Epidermal melanocyte (primary cell): ENCODE measurements around the gene HOXC12.

Source experiments
- DNase-seq: peaks from one replicate; pipeline ENCODE4 v3.0.0; 2011; ENCODE audit warnings: low spot score; ENCODE audit not compliant: insufficient read length

Gene HOXC12

DNA sequence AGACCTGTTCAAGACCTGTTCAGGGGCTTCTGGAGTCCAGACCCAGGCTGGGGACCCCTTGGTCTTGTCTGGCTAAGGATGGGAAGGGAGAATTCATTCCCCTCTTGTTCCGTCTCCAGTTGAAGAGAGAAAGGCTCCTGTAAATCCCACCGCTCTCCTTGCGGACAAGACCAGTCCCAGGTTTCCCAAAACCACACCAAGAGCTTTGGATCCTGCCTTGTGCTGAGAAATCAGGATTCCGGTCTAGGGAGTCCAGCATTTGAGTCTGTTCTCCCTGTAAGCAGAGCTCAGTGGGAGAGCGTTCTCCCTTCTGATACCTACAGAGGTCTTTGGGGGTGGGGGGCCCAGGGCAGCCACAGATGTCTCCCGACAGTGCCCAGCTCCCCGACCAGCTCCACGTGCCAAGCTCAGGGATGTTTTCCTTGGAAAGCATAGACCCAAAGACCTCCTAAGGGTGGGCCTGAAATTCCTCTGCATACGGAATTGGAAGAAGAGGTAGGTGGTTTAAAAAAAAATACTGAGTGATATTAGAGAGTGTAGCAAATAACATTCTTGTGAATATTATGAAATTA lies 14.2 kb upstream of the HOXC12 start:
- no peak for DNase-seq

DNA sequence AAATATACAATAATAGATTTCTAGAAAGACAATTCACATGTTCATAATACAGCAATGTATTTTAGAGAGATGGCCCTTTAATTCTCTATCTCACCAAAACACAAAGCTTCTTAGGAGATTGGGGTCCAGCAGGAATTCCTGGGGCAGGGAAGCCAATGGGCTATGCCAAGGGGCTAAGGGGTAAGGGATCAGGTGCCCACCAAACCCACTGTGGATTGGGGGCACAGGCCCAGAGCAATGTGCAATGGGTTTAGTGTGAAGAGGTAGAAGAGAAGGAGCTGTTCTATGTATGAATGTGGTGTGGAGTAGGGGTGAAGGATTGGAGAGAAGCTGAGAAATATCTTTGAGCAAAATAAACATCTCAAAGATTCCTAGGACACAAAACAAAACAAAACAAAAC lies 13.5 kb upstream of the HOXC12 start:
- no peak for DNase-seq

DNA sequence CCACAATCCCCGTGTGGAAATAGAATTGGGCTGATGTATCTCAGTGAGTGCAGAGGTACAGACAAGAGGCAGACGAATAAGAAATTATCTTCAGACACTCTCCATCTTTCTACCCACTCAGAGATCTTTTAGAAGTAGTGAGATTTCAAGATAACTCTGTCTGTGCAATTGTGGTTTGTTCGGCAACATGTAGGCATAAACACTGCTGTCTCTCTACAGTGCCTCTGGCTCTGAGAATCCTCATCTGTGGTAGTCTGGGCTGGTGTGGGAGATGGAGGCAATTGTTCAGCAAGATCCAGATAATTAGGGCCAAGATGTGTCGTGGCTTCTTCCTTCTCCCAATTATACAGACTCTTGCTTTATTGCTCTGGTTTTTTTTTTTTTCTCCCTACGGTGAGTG lies 13.0 kb upstream of the HOXC12 start:
- no peak for DNase-seq

DNA sequence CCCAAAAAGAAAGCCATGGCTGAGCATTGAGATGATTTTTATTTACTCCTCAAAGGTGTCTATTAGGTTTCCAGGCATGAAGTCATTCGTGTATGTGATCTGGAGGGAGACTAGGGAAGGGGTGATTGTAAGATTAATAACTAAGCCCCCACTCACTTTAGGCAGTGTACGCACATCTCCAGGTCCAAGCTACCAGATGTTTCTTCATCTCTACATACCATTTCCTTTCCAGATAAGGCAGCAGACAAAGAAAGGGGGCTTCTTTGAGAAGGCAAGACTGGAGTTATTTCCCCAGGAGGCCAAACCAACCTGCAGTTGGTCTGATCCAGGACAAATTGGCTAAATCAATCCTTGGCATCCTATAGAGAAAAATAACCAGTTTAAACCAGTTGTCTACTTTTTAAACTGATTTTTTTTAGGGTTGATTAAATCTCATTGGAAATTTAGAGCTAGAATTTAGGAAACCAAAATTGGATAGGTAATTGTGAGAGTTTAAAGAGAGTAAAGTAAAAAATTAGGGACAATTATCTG lies 12.2 kb upstream of the HOXC12 start:
- DNase-seq, result no peak

DNA sequence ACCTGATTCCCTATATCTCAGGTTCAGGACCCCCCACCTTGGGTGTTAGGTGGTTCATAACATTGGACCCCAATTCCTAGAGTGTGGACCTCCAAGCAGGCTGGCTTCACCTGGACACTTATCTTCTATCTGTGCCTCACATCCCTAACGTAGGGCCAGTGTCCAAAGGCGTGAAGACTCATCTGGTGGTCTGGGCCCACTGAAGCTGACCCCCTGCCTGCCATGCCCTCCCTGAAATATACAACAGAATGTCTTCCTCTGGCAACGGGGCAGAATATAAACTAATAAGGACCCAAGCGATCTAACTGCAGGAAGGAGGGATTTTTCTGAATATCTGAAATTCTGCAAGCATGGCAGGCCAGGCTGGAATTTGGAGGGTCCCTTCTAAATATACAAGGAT lies 10.5 kb upstream of the HOXC12 start:
- no peak for DNase-seq

DNA sequence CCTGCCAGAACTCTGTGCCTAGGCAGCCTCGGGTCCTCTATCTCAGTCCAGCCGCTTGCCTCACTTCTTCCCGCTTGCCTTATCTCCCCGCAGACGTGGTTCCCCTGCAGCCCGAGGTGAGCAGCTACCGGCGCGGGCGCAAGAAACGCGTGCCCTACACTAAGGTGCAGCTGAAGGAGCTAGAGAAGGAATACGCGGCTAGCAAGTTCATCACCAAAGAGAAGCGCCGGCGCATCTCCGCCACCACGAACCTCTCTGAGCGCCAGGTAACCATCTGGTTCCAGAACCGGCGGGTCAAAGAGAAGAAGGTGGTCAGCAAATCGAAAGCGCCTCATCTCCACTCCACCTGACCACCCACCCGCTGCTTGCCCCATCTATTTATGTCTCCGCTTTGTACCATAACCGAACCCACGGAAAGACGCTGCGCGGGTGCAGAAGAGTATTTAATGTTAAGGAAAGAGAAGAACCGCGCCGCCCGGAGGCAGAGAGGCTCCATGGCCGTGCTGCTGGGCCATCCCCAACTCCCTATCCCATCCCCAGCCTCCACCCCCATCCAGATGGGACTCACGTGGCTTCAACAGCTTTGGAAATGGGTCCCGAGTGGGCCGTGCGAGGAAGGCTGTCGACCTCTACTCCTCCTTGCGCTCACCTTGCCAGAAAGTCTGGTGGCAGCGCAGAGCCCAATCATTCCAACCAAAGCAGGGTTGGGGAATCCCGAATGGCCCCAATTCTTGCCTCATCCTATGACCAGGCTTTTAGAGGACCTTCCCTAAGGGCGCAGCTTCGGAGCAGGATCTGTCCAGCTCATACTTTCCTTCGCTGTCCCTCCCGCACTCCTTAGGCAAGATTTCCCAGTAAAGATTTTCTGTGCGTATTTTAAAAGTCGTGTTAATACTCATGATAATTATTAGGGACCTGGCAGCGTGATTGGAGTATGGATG lies 9.5 kb upstream of the HOXC12 start:
- DNase-seq, result no peak

DNA sequence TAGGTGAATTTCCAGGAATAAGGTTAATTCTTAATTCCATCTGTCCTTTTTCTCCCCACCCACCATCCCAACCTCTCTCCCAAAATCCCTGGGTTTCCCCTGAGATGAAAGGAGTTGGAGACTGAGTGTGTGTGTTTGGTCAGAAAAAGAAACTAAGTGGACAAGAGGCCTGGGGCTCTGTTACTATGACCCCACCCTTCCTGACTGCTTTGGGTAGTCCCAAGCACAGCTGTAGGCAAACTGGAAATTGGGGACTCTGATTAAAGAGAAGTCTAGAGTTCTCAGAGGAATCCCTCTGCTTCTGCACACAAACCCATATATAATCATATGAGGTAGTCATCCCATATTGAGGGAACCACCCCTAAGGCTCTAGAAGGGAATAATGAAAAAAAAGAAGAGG lies 7.0 kb upstream of the HOXC12 start:
- no peak for DNase-seq

DNA sequence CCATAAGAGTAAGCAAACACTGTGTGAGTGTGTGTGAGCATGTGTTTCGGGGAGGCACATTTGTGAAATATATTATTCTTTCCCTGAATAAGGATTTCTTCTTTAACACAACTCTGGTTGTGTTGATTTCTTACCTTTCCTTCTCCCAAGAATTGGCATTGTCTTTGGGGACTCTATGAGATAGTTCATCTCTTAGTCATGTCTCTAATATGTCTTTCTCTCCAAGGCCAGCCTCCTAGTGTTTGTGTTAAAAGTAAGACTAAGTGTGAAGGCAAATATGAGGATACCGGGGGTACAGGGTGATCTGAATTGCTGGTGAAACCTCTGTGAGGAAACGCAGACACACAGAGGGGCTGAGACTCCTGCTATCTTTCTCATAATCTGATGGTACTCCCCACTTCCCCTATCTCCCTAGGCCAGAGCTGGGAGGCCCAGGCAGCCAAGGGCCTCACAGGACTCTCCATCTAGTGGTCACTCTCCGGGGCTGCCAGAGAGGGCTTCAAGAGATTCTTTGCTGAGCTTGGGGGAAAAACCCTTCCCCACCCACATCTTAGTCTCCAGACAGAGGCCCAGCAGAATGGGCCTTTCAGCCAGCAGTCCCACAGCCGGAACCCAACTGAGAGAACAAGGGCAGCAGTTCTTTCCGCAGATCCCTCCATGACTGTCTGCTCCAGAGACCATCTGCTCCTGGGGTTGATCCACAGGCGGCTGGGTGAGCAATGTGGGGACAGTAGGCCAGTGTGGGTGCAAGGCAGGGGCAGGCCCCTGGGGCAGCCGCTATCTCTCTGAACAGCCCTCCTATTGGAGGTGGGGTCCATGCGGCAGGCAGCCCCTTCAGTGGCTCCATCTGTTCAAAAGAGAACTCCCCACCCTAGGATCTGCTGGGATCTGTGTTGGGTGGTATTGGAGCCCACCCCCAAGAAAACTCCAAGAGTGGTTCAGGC lies 5.8 kb upstream of the HOXC12 start:
- DNase-seq, result no peak

DNA sequence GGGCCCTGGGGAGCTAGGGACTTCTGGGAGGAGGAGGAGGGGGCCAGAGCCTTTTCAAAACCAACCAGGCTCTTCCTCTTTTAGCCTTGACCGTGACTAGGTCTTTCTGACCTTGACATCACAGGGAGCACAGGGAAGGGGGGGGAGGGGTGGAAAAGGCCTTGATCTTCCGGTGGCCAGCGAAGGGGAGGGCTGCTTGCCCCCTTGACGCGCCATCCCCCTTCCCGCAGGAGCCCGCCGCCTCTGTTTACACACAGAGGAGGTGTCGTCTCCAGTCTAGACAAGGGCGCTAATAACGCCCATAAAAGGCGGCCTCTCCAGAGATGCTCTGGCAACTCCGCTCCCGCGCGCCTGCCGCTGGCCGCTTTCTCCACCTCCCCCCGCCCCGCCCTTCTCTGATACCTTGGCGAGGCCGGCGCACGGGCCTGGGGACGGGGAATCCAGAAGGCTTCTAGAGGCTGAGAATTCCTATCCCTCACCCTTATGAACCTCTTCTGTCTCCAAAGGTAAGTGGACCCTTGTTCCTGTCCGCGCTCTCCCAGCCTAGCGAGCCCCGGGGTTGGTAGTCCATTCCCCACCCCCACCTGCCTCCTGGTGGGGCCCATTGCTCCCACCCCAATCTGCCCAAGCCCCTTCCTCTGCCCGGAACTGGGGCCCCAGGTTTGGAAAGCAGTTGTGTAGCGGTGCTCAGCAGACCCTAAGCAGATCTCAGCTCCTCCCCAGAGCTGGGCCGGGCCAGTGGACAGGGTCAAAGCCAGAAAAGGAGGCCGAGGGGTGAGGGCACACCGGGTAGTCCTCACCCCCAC lies 4.9 kb upstream of the HOXC12 start:
- no peak for DNase-seq

DNA sequence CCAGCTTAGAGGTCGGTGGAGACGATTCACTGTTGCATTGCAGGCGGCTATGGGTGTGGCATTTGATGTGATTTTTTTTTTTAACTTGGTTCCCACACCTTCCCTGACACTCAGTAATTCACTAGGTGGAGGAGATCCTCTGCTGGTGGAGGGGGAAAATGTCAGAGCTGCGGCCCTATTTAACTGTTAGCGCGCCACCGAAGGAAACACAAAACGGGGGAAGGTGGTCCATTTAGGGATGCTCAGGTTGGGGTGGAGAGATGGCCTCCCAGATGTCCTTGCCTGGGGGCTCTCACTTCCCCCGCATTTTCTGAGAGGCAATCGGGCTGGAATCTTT lies 4.3 kb upstream of the HOXC12 start:
- DNase-seq, result no peak

DNA sequence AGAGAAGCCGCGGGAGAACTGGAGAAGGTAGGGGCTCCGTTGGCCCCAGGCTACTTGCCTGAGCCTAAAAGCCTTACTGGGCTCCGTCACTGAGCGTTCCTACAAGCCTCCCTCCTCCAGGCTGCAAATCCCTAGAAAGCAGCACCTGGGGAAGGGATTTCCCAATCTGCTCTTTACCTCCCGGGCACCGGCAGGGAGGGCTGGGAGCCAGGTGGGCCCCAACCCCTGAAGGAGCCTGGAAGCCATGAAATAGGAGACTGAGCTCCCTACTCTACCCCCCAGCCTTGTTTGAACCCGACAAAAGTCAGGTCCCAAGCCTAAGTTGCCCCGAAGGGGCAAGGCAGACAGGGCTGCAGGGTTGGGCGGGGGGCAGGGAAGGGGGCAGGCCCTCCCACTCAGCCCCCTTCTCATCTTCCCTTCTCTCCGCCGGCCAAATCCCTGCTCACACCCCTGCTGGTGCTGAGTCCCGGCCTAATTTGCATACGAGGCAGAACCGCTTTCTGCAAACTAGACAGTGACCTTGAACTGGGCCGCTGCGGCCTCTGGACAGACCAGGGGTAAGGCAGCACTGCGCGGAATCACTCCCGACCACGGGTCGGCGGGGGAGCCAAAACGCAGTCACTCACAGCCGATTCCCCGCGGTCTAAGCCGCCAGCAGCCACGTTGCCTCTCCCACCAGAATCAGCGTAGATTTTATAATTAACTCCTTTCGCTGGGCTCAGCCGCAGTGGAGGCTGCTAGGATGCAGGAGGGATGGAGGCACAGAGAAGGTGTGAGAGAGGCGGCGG lies 3.7 kb upstream of the HOXC12 start:
- no peak for DNase-seq

DNA sequence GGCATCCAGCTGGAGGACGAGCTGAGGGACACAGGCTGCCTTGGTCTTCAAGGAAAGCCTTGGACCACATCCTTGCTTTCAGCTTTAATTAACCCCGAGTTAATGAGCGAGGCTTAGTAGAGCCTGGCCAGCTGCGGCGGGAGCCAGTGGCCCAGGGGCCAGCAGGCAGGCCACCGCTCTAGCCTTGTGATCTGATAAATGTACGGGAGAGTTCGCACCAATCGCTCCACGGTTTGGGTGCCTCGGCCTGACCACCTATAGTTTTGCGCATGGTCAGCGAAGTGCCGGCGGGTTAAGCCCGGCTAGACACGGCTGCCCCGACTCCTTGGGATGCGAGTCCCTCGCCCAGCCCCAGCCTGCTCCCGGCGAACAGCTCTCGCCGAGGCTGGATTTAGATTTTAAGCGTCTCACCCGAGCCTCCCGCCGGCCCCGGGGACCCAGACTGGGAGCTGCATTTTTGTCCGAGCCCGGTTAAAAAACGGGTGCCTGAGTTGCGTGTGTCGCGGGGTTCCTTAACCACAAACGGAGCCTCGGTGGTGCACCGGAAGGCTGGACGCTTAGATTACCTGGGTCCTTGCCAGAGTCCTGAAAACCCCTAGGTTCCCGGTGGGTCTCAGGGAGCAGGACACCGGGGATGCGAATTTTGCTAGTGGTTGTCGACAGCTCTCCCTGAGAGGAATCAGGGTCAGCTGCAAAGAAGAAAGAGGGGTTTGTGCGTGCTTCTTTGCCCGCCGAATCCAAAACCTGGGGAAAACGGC lies 2.9 kb upstream of the HOXC12 start:
- DNase-seq, result no peak

DNA sequence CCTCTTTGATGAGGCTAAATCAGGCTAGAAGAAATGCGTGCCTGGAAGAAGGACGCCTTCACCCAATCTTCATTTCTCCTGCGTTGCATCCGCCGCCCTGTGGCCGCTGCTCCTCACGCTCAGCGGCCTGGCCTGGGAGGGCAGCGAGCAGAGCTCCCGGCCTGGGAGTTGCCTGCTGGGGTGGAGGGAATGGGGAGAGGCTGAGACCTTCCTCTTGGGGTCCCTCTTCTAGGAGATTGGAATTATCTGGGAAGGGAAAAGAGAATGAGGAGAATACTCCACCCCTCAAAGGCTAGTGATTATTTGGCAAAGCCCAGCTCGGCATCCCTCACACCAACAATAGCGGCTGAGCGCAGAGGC lies 2.4 kb upstream of the HOXC12 start:
- DNase-seq, result no peak

DNA sequence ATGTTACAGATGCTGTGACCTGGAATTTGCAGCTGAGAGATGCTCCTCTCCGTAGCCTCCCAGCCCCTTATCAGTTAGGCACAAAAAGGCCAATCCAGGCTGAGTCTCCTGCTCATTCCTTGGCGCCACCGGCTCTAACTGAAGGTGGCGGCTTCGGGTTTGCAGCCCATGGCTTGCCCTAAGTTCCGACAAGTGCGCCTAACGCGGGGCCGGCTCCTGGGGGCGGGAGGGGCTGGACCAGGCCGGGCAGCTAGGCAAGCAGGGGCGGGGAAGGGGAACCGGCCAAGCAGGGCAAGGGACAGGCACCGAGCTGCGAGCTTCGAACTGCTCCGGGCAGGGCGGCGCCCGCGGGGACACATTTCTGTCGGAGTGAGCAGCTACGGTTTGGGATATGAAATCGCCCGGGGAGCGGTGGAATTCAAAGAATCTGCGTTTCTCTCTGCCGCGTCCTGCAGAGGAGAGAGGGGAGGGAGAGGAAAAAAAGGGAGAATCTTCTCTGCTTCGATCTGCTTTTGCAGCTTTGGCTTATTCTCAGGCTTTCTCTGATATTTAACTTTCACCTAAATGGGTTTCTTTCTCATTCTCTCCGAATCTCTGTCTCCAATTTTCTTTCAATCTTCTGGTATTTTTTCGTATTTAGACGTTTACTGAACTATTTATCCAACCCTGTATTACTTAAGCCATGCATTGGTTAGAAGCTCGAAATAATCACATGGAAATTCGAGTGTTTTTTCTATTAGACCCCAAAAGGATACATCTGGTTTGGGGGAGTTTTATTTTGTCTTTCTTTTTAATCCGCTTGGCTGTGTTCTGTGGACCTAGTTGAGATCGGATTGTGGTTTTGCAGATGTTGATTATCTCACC lies 1.6 kb upstream of the HOXC12 start:
- DNase-seq, result no peak

DNA sequence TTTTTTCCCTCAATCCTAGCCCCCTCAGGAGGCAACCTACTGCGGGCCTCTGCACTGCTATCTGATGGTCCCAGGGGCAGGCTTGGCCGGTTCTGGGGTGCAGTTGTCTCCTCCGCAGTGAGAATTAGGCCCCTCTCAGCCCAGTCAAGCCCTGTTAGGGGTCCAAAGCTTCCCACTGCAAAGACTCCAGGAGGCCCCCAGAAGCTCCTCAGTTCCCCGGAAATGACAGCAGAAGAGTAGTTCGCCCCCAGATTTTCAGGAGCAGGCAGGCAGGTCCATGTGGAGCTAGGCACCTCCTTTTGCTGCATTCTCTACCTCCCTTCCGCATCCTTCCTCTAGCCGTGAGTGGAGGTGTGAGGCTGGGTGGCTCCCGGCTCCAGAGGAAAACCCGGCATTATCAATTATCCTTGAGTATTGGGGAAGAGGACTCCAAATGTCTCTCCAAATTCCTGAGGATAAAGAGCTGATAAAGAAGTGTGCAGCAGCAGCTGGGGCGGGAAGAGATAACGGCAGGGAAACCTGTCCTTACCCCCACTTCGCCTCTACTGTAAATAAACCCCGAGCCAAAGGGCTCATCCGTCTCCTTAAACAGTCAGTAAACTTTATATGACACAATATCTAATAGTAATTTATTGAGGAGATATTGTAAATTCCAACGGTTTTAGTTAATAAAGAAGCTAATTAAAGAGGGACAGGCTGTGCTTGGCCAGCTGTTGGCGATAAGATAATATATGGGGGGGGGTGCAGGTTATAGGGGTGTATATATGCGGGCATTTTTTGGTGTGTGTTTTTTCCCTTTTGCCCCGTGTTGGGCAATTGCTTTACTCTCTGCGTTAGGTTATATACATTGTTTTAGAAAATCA lies 641 bp upstream of the HOXC12 start:
- DNase-seq, result no peak

DNA sequence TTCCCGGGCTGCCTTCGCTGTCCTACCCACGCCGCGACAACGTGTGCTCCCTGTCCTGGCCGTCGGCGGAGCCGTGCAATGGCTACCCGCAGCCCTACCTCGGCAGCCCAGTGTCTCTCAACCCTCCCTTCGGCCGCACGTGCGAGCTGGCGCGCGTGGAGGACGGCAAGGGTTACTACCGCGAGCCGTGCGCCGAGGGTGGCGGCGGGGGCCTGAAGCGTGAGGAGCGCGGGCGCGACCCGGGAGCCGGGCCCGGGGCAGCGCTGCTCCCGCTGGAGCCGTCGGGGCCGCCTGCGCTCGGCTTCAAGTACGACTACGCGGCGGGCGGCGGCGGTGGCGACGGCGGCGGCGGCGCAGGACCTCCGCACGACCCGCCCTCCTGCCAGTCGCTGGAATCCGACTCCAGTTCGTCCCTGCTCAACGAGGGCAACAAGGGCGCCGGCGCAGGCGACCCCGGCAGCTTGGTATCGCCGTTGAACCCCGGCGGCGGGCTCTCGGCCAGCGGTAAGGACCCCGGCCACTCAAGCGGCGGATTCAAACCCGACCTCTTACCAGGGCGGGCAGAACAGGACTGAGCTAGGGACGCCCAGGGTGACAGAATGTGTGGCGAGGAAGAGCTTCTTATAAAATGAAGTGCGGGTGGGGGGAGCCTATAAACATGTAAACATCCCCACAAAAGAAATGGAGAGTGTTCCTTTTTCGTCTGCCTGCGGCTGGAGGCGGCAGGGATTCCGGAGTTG lies 503 bp downstream of the HOXC12 start:
- DNase-seq, result no peak

DNA sequence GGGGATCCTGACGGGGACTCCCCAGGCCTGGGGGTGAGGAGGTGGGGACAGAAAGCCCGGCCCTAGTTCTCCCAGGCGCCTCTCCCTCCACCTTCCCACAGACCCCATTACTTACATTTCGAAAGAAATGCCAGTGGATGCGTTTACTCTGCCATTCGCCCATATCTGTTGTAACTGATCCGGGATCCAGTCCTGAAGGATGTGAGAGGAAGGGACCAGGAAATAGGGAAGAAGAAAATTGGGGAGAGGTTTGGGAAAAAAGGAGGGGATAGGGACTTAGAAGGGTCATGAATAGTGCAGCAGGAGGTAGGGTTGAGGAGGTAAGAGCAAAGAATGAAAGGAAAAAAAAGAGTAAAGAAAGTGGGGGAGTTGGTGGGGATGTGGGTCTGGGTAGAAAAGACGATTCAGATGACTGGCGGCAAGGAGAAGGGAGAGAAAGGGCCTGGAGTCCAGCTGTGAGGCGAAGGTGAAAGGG lies 1.1 kb downstream of the HOXC12 start:
- DNase-seq, result no peak
